Vagina (tissue), 2 donors: ENCODE results near the gene SLC7A14. TPM values are rescaled to one million over a fixed set of nuclear protein-coding genes. Genes with fewer than 3 reads are reported as not detected.

ENCODE experiments used
- DNase-seq, 2 donors: peaks; one replicate each; pipeline ENCODE4 v3.0.0-alpha.2; 2017; ENCODE audit errors: extremely low spot score in 2 of 2
- H3K27ac ChIP-seq: fragments of 200-600 bp; sonication (generic); one replicate; pipeline ENCODE4 v1.5.1; 2019
- H3K27me3 ChIP-seq: fragments of 200-600 bp; sonication (generic); one replicate; pipeline ENCODE4 v1.5.1; 2019
- H3K36me3 ChIP-seq, 2 donors: fragments of 200-600 bp; sonication (generic); one replicate each; pipeline ENCODE4 v1.5.1; 2017 to 2019
- H3K4me1 ChIP-seq: fragments of 200-600 bp; sonication (generic); one replicate; pipeline ENCODE4 v1.5.1; 2019
- H3K4me3 ChIP-seq, 2 donors: fragments of 200-600 bp; sonication (generic); 1 replicate in 1 of 2; 2 replicates in 1 of 2; pipeline ENCODE4 v1.5.1; 2016 to 2019
- H3K9me3 ChIP-seq: fragments of 200-600 bp; sonication (generic); one replicate; pipeline ENCODE4 v1.5.1; 2019
- CTCF ChIP-seq, 3 experiments: fragments of 450-650 bp in 2 of 3; fragments of 200-600 bp in 1 of 3; sonication (generic) in 1 of 3; IDR thresholded peaks; one replicate each; pipeline ENCODE4 v1.5.1; 2017 to 2019; ENCODE audit warnings: antibody characterized with exemption in 3 of 3, mild to moderate bottlenecking in 2 of 3, moderate library complexity in 2 of 3
- POLR2A ChIP-seq, 2 donors: fragments of 450-650 bp; IDR thresholded peaks; one replicate each; pipeline ENCODE4 v1.6.1; 2017; ENCODE audit warnings: antibody characterized with exemption in 2 of 2, mild to moderate bottlenecking in 2 of 2, moderate library complexity in 2 of 2
- POLR2AphosphoS5 ChIP-seq, 2 donors: sonication (generic); formaldehyde crosslinking; IDR thresholded peaks; one replicate each; pipeline ENCODE4 v1.9.0; 2017; ENCODE audit warnings: antibody characterized with exemption in 2 of 2, mild to moderate bottlenecking in 2 of 2, low read depth in 1 of 2; ENCODE audit not compliant: insufficient read depth in 1 of 2
- intact Hi-C: fragments of 100-400 bp; cut with DNase I; formaldehyde crosslinking; loops from one replicate; pipeline ENCODE4 v1.15.1; 2023
- total RNA-seq: library from RNA; depleted of rRNA; stranded (reverse); fragments of >200 nt; gene quantifications from one replicate; pipeline ENCODE4 v1.2.3, GENCODE V29; 2016

The SLC7A14 gene
- total RNA-seq, 1 donor from 2014 or later, result 1.2 TPM

- DNase-seq, result no peak
- H3K36me3 ChIP-seq, result no peaks in the 10 kb centered on the region
- H3K27me3 ChIP-seq, result no peaks in the 10 kb centered on the region
- H3K4me1 ChIP-seq, result no peaks in the 10 kb centered on the region
- TF ChIP-seq POLR2A (IDR thresholded peaks at IDR 0.05) (no peak), POLR2AphosphoS5 (IDR thresholded peaks at IDR 0.05; ENCODE audit: insufficient read depth in 1 of 2, low read depth in 1 of 2) (no peak), CTCF (IDR thresholded peaks at IDR 0.05) (no peak)
- no peaks in the 10 kb centered on the region for H3K9me3 ChIP-seq
- no peak overlapping the region for H3K27ac ChIP-seq
- intact Hi-C loops, result no loop called here
- H3K4me3 ChIP-seq, result no peak overlapping the region
Observed at GRCh38 chr3:170539897-170540296, 46.0 kb downstream of the SLC7A14 start.

GRCh38 chr3:170536712-170537111, 49.2 kb downstream of the SLC7A14 start:
- no peaks in the 10 kb centered on the region for H3K9me3 ChIP-seq
- H3K4me1 ChIP-seq, result no peaks in the 10 kb centered on the region
- no peak for DNase-seq
- TF ChIP-seq POLR2A (IDR thresholded peaks at IDR 0.05) (no peak), POLR2AphosphoS5 (IDR thresholded peaks at IDR 0.05; ENCODE audit: insufficient read depth in 1 of 2, low read depth in 1 of 2) (no peak), CTCF (IDR thresholded peaks at IDR 0.05) (no peak)
- no peaks in the 10 kb centered on the region for H3K36me3 ChIP-seq
- no peak overlapping the region for H3K4me3 ChIP-seq
- H3K27me3 ChIP-seq, result no peaks in the 10 kb centered on the region
- intact Hi-C loops, result no loop called here
- H3K27ac ChIP-seq, result no peak overlapping the region

- Histone ChIP-seq H3K9me3 (no peaks in the 10 kb centered on the region), H3K4me1 (no peaks in the 10 kb centered on the region), H3K36me3 (no peaks in the 10 kb centered on the region), H3K27me3 (no peaks in the 10 kb centered on the region), H3K4me3 (no peak overlapping the region), H3K27ac (no peak overlapping the region)
- no peak for TF ChIP-seq POLR2A (IDR thresholded peaks at IDR 0.05)
- no peak for TF ChIP-seq CTCF (IDR thresholded peaks at IDR 0.05)
- TF ChIP-seq POLR2AphosphoS5 (IDR thresholded peaks at IDR 0.05; ENCODE audit: insufficient read depth in 1 of 2, low read depth in 1 of 2), result no peak
- intact Hi-C loops, result no loop called here
- DNase-seq, result no peak
Observed at GRCh38 chr3:170534227-170534626, 51.6 kb downstream of the SLC7A14 start.

DNA sequence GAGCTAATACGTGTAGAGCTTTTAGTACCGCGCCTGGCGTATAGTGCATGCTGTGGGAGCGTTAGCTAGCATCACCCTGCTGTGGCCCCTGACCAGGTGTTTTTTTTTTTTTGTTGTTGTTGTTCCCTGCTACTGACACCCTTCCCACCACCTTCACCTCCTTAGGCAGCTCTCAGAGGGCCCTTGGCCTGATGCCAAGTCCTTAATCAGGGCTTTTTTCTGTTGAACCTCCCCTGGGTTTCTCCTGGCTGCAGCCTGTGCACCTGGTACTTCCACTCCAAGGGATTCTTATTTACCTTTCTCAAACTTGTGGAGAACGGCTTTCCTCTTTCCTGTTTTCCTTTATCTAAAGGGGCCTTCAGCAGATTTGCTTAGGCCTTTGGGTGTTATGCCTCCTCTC, 53.3 kb downstream of the SLC7A14 start:
- H3K36me3 ChIP-seq, result no peaks in the 10 kb centered on the region
- no peaks in the 10 kb centered on the region for H3K4me1 ChIP-seq
- H3K27me3 ChIP-seq, result no peaks in the 10 kb centered on the region
- no peaks in the 10 kb centered on the region for H3K9me3 ChIP-seq
- no peak overlapping the region for H3K4me3 ChIP-seq
- no peak for DNase-seq
- H3K27ac ChIP-seq, result no peak overlapping the region
- intact Hi-C loops, result no loop called here
- TF ChIP-seq POLR2AphosphoS5 (IDR thresholded peaks at IDR 0.05; ENCODE audit: insufficient read depth in 1 of 2, low read depth in 1 of 2) (no peak), CTCF (IDR thresholded peaks at IDR 0.05) (no peak), POLR2A (IDR thresholded peaks at IDR 0.05) (no peak)

- no peaks in the 10 kb centered on the region for H3K4me1 ChIP-seq
- H3K9me3 ChIP-seq, result no peaks in the 10 kb centered on the region
- intact Hi-C loops, result no loop called here
- no peaks in the 10 kb centered on the region for H3K36me3 ChIP-seq
- no peak overlapping the region for H3K4me3 ChIP-seq
- DNase-seq, result no peak
- H3K27ac ChIP-seq, result no peak overlapping the region
- TF ChIP-seq POLR2AphosphoS5 (IDR thresholded peaks at IDR 0.05; ENCODE audit: insufficient read depth in 1 of 2, low read depth in 1 of 2) (no peak), CTCF (IDR thresholded peaks at IDR 0.05) (no peak), POLR2A (IDR thresholded peaks at IDR 0.05) (no peak)
- no peaks in the 10 kb centered on the region for H3K27me3 ChIP-seq
Observed at GRCh38 chr3:170531657-170532335, 54.1 kb downstream of the SLC7A14 start.
